Measurements from ENCODE around the gene FALEC. TPM values are rescaled to one million over a fixed set of nuclear protein-coding genes. Genes with fewer than 3 reads are reported as not detected.

FALEC gene
- total RNA-seq, 1 donor from 2014 or later: not detected

Small RNAs within 50 kb of the gene (small RNA-seq; reads per million reads assigned to genes)
- not detected for gene MIR4257 (ENCODE audit: low replicate concordance)
- gene RN7SL473P (ENCODE audit: low replicate concordance): not detected
- not detected for gene RN7SL600P (ENCODE audit: low replicate concordance)

Other genes starting within 250 kb of the FALEC start
- 44.0 TPM for gene APH1A, start 246.7 kb upstream of the FALEC start, total RNA-seq
- gene C1orf54, start 243.0 kb upstream of the FALEC start, total RNA-seq: 4.7 TPM
- gene CIART, start 233.2 kb upstream of the FALEC start, total RNA-seq: 1.7 TPM
- gene MRPS21, start 221.9 kb upstream of the FALEC start, total RNA-seq: 44.7 TPM
- gene PRPF3, start 194.2 kb upstream of the FALEC start, total RNA-seq: 32.9 TPM
- gene RPRD2, start 151.6 kb upstream of the FALEC start, total RNA-seq: 20.7 TPM
- gene TARS2, start 28.3 kb upstream of the FALEC start, total RNA-seq: 20.9 TPM
- 1.5 TPM for gene ECM1, start 7.6 kb upstream of the FALEC start, total RNA-seq
- 0.25 TPM for gene ADAMTSL4, start 33.7 kb downstream of the FALEC start, total RNA-seq
- 89.7 TPM for gene MCL1, start 63.9 kb downstream of the FALEC start, total RNA-seq
- 77.2 TPM for gene ENSA, start 113.9 kb downstream of the FALEC start, total RNA-seq
- 5.4 TPM for gene GOLPH3L, start 181.4 kb downstream of the FALEC start, total RNA-seq
- 0.49 TPM for gene HORMAD1, start 205.1 kb downstream of the FALEC start, total RNA-seq